IMR-90 (cell line): ENCODE measurements around the gene HELZ.

Experiments
- CEBPB ChIP-seq: IDR thresholded peaks from 2 replicates; pipeline ENCODE4 v1.6.1; 2012; ENCODE audit warnings: low read depth, low read length, improper control_type of control experiment
- POLR2A ChIP-seq: IDR thresholded peaks from 2 replicates; pipeline ENCODE4 v1.6.1; 2012; ENCODE audit warnings: mild to moderate bottlenecking, low read depth, low read length
- RCOR1 ChIP-seq: IDR thresholded peaks from 2 replicates; pipeline ENCODE4 v1.6.1; 2012; ENCODE audit warnings: mild to moderate bottlenecking, low read length, improper control_type of control experiment; ENCODE audit not compliant: insufficient replicate concordance
- SMC3 ChIP-seq: fragments of 150-350 bp; IDR thresholded peaks from 2 replicates; pipeline ENCODE4 v1.6.1; 2016; ENCODE audit warnings: low read depth, mild to moderate bottlenecking, antibody characterized with exemption, low read length, moderate library complexity
- TF ChIP-seq, protein P1 (sequence below): conservative IDR thresholded peaks from 2 replicates; pipeline ENCODE4 v1.5.1; 2012; ENCODE audit warnings: mild to moderate bottlenecking, low read depth, low read length, improper control_type of control experiment

- TF ChIP-seq, protein P1, sequence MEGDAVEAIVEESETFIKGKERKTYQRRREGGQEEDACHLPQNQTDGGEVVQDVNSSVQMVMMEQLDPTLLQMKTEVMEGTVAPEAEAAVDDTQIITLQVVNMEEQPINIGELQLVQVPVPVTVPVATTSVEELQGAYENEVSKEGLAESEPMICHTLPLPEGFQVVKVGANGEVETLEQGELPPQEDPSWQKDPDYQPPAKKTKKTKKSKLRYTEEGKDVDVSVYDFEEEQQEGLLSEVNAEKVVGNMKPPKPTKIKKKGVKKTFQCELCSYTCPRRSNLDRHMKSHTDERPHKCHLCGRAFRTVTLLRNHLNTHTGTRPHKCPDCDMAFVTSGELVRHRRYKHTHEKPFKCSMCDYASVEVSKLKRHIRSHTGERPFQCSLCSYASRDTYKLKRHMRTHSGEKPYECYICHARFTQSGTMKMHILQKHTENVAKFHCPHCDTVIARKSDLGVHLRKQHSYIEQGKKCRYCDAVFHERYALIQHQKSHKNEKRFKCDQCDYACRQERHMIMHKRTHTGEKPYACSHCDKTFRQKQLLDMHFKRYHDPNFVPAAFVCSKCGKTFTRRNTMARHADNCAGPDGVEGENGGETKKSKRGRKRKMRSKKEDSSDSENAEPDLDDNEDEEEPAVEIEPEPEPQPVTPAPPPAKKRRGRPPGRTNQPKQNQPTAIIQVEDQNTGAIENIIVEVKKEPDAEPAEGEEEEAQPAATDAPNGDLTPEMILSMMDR: no peak
- TF ChIP-seq RCOR1 (no peak), POLR2A (no peak), CEBPB (no peak), SMC3 (no peak)
Measured at GRCh38 chr17:67280279-67280678, 35.3 kb upstream of the HELZ start.
